GM19372 (cell line): ENCODE data around the gene FAM43A.

Source experiments
- ATAC-seq: cut with Tn5 transposase; IDR thresholded peaks from one replicate; pipeline ENCODE4 v1.9.1; 2021; ENCODE audit warnings: mild to moderate bottlenecking, low read depth, moderate library complexity; ENCODE audit not compliant: unreplicated experiment

FAM43A gene

DNA sequence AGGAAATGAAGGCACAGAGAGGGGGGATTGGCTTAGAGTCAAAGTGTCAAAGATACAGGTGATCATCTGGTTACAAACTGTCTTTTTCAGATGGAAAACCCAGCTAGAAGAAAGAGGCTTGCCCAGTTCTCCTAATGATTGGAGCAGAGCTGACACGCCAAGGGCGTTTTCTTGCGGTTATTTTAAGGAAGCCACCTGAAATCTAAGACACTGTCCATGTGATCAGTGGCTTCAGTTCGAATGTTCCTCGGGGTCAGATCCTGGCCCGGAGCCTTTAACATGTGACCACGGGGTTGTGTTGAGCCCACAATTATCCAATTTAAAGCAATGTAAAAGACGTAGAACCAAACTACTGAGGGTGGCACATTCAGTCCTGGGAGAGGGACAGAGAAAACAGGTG is 19.5 kb downstream of the FAM43A start:
- ATAC-seq: no peak

DNA sequence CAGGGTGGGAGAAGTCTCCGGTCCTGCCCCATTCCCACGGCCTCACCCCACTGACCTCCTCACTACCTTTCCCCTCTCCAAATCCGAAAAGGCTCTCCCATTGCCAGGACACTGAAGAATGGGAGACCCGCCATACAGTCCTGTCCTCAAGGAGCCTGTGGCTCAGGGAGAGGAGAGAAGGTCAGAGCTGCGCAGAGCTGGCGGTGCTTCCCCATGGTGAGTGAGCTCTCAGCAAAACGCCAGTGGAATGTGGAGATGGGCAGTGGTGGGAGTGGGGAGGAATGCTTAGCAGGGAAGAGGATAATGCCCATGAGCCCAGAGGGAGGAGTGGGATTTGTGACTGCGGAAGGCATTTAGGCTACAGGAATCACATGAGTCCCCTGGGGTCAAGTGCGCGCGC is 20.1 kb downstream of the FAM43A start:
- no peak for ATAC-seq

DNA sequence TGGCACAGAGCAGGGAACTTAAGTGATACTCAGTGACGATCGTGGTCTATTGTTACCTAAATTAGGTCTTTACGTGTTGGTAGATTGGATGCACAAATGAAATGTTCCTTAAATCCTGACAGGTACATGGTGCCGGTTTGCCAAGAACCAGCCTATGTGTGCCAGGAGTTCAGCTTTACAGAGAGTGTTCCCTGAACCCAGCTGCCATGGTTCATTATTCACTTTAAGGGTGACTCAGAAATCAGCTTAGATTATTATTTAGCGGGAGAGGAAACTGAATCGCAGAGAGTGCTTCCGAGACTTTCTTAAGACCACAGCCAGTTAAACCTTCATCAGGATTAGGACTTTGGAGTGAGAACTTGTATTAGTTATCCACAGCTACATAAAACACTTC is 21.5 kb downstream of the FAM43A start:
- ATAC-seq: no peak

DNA sequence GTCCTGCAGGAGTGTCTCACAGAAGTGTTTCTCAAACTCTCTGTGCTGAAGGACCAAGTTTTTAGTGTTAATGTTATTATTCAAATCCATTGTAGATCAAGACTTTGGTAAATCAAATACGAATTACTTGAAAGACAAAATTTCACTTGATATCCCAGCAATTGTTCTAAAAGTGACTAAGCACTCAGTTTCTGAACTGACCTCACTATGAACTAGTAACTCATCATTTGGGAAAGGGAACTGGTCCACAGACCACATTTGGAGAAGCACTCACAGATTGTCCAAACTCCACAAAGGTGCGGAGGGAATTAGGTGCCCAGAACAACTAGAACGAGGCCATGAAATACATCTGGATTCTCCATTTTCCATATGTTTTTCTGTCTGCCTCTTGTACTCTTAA is 25.6 kb downstream of the FAM43A start:
- no peak for ATAC-seq

DNA sequence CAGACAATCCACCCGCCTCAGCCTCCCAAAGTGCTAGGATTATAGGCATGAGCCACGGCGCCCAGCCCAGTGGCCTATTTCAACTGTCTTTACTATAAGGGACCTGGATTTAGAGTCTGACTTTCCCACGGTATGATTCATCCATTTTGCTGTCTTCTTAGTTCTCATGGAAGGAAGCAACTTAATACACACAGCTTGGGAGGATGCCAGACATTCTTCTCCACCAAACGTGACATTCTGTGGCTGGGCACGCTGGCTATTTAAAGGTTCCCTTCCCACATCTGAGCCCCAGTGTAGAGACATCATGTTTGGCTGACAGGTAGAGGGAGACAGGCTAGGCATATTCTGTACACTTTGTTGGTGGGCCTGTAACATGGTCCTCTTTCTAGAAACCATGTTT is 26.2 kb downstream of the FAM43A start:
- no peak for ATAC-seq

DNA sequence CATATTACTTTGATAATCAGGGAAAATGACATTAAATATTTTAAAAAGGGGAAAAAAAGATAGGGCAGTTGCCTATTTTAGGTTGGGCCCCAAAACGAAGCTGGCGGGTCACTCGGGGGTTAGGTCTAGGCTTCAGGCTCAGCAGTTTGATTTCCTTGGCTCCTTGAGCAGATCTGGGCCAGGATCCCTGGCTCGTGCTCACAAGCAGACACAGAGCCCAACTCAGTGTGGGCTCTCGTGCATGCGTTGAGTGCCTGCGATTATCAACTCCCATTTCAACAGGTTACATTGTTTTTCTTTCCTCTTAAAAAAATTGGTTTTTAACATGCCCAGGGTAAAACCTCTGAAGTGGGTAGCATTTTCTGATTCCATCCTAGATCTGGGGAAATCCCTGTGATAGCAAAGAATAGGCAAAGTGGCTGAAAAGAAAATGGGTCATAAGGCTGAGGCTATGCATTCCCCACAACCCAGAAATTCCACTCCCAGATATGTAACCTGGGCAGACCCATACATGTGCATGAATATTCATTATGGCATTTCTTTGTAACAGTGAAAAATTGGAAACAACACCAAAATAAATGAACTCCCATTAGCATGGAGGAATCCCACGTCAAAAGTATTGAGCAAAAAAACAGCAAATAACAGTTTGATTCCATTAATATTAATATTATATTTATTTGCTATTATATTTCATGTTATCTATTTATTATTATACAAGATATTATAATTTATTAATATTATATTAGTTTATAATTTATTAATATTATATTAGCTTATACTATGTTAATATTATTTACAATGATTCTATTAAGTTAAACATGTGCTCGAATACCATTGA is 27.8 kb downstream of the FAM43A start:
- ATAC-seq: no peak

DNA sequence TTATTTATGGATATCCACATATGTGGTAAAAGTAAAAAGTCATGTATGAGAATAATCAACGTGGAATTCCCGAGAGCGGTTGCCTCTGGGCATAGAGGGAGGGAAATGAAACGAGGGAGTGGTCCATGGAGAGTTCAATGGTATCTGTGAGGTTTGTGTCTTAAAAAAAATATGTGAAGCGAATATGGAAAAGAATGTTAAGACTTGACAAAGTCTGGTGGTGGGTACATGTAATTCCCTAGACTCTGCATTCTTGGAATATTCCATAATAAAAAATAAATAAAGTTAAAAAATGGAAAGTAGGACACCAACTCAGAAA is 28.4 kb downstream of the FAM43A start:
- ATAC-seq: no peak

DNA sequence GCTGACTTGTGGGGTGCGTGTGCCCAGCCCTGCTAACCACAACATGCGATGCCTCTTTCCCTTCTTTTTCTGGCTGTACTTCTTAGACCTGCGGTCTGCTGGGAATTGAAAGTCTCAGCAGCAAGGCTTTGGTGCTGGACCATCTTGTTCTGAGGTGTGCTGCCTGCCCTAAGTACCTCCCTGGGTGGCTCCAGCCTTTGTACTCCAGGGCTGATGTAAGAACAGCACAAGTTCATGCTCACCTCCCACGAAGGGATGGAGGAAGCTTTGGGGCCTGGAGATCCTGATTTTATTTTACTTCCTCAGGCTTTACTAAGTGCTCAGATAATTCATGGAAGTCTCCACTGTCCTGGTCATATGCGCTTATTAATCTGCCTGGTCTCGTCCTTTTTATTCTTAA is 28.9 kb downstream of the FAM43A start:
- no peak for ATAC-seq

DNA sequence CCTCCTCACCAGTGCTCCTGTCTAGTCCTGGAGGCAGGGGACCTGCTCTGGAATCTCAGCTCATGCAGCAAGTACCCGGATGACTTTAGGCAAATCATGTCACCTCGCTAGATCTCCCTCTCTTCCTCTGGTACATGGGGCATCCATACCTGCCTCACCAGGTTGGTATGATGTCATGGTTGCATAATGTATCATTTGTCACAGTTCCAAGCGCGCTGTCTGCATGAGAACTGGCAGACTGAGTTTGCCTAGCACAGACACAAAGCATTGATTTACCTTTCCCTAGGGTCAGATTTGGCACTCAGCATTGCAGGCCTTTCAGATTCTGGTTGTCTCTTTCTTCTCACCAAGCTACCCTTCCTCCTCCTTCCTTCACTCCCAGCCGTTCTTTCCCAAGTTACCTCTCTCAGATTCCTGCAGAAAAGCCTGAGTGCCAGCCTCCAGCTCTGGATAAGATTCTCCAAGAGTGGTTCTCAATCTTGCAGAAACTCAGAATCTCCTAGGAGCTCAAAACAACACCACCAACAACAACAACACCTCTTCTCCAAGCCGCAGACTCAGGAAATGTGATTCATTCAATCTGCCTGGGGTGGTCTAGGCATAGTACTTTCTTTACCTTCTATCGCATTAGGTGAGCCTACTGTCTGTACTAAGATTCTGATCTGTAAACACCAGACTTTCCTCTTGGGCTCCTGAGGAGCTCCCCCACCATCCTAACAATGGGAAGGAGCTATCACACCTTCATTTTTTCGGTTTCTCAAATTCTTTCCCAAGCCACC is 29.5 kb downstream of the FAM43A start:
- ATAC-seq: no peak

DNA sequence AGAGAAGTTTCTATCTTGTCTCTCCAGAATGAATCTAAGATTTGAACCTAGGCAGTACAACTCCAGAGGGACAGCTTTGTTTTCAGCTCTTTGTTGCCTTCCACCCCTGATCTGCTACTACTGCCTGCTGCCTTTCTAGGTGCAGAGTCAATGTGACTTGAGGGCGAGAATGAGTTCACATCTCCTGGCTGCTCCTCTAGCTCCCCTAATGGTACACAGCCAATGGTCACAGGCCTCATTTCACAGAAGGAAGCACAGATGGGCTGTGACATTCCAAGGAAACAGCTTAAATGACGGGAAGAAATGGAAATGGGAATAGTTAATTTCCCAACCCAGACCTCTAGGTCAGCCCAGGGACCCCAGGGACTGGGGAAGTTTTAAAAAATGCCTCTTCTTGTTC is 32.4 kb downstream of the FAM43A start:
- no peak for ATAC-seq

DNA sequence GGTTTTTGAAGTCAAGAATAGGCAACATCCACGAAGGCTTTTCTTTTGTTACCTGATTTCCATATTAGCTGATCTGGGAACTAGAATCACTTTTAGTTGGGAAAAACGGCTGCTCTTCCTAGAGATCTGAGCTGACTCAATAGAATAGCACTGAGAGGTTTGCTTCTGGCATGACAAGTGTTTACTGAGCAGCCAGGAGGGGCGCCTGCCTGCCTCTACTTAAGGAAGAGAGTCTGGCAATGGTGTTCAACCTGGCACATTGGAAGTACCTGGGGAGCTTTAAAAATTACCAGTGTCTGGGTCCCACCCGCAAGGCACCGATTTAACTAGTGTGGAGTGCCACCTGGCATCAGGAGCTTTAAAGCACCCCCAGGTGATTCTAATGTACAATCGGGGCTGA is 34.4 kb downstream of the FAM43A start:
- ATAC-seq: no peak

DNA sequence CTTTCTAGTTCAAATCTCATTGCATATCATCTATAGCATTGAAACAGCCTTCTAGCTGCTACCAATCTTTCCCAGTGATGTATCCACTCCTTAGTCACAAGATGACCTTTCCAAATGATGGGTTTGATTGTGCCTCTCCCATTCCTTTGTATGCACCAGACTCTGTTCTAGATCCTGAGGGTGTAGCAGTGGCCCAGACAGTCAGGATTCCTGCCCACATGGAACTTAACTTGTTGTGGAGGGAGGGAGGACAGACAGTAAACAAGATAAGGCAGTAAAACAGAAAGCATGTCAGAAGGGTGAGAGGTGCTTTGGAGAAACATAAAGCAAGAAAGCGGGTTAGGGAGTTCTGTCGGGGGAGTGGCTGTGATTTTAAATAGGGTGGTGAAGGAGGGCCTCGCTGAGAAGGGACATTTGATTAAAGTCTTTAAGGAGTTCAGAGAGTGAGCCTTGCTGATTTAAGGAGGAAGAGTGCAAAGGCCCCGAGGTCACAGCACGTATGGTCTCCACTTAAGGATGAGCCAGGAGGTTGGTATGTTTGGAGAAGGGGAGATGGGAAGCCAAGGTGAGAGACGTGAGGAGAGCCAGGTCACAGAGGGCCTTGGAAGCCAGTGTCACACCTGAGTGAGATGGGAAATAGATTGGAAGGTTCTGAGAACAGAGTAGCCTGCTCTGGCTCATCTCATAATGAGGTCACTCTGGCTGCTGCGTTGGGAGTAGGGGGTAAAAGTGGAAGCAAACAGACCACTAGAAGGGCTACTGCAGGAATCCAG is 38.3 kb downstream of the FAM43A start:
- no peak for ATAC-seq

DNA sequence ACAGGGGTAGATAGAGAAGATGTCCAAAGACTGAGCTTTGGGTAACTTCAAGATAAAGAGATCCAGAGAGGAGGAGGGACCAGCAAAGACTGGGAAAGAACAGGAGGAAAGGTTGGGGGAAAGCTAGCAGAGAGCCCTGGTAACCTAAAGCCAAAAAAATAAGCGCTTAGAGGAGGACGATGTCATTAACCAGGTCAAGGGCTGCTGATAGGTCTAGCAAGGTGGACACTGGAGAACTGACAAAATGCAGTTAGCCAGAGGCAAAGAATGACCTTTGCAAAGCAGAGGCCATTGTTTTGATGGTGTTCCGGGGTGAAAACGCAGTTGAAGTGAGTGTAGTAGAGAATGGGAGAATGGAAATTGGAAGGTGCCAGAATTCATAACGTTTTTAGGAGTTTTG is 39.7 kb downstream of the FAM43A start:
- no peak for ATAC-seq

DNA sequence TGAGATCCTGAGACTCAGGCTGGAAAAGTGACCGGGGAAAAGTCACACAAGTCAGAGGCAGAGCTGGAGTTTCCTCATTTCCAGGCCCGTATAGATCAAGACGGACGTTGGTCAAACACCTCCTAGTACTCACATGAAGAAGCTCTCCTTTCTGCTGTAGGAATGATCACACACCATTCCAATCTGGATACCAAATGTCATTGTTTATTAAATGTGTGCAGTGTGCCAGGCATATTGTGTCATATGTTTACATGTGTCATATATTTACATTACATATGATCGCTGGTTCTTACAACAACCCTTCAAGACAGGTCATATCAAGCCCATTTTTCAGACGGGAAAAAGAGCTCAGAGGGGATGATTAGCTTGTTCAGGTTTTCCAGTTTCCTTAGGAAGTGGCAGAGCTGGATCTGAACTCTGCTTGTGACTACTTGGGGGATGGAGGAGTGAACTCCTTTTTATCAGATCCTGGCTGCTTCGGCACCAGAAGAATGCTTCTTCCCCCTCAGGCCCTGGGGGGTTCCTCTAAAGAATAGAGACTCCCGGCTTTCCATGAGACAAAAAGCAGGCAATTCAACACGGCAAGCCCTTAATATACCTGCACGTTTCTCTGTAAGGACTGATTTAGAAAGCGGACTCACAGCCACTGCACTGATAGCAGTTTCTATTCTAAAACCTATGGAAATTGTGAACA is 41.9 kb downstream of the FAM43A start:
- no peak for ATAC-seq

DNA sequence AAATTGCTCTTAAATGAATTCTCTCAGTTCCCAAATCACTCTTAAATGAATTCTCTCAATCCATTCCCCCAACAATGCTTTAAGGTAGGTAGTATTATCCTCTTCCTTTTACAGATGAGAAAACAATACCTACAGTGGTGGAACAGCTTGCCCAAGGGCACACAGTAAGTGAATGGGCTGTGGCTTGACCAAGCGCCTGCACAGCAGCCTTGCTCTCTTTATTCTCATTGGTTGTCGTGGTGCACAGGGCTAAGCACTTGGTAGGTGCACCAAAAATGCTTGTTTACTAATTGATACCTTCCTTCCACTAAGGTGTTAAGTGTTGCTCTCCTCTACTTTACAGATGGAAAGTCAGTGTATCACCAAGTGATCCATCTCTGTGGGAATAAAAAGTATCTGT is 43.3 kb downstream of the FAM43A start:
- ATAC-seq: no peak

DNA sequence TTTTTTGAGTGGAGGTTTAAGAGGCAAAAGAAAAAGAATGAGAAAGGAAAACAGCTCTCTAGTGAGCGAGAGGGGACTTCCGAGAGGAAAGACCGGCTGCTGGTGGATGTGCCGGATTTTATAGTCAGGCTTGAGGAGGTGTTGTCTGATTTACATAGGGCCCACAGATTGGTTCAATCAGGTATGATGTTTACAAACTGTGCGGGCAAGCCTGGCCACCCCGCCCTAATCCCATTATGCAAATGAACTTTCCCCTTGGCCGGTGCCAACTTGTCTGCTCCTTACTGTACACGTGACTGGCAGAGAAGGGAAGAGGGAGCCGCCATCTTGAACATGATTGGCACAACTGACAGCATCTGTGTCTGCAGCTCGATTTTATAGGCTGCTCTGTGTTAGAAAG is 44.7 kb downstream of the FAM43A start:
- no peak for ATAC-seq

DNA sequence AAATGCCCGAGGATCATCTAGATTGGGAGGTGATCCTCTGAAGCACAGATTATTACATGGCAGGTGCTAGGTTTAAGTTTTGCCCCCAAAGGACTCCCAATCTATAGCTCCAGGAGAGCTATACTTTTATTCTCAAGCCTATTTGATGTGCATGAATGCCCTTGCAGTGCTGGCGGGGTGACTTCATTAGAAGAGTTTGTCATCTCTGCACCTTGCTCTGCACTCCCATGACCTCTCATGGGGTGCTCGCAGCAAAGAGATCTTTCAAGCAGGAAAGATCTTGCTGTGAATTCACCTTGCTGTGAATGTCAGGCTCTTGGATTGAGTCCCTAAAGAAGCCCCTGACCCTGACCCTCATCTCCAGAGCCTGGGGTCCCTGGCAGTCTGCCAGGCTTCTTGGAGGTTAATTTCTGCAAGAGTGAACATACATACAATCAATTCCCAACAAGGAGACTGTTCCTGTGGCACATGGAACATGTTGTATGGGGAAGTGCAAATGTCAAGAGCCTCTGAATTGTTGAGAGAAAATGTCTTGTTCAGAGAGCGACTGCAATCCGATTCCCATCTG is 45.9 kb downstream of the FAM43A start:
- ATAC-seq: no peak

DNA sequence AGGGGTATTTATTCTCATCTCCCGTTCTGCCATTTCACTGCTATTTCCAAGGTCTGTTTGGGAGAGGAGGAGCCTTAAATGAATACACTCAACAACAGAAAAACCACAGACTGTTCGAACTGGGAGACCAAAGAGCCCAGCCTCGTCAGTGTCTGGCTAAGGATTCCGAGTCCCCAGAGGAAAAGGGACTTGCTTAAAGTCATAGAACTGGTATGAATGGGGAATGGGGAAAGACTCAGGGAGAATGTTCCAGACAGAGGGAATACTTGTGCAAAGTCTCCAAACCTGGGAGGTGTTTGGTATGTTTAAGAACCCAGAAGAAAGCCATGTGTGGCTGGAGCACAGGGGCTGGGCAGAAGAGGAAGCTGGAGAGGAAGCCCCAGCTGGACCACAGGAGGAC is 46.9 kb downstream of the FAM43A start:
- no peak for ATAC-seq

DNA sequence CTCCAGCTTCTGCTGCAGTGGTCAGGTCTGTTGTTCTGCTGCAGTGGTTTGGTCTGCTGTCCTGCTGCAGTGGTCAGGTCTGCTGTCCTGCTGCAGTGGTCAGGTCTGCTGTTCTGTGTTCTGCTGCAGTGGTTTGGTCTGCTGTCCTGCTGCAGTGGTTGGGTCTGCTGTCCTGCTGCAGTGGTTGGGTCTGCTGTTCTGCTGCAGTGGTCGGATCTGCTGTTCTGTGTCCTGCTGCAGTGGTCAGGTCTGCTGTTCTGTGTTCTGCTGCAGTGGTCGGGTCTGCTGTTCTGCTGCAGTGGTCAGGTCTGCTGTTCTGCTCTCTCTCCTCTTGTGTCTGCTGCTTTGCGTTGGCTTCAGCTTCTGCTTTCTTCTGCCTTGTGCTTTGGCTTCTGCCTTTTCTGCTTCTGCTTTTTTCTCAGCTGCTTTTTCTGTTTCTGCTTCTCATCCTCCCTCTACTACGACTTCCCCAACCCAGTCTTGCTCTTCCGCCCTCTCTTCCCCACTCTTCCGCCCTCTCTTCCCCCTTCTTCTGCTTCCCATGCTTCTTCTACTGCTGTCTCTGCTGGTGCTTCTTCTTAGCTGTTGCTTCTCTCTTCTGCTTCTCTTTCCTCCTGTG is 50.7 kb downstream of the FAM43A start:
- no peak for ATAC-seq
